Panc1 (cell line): ENCODE measurements around the gene CRHBP. TPM values are rescaled to one million over a fixed set of nuclear protein-coding genes. Genes with fewer than 3 reads are reported as not detected.

Experiments used
- ATAC-seq: fragments of 200-7000 bp; cut with Tn5 transposase; 2 replicates; pipeline ENCODE4 v1.9.1; 2020; ENCODE audit warnings: mild to moderate bottlenecking, moderate library complexity
- BruUV-seq: library from RNA; stranded (reverse); fragments of 400-500 nt; replicated peaks from 2 replicates; lab custom pipeline; 2021; lab: Mats Ljungman, UMichigan
- CTCF ChIA-PET: fragments of 300-600 bp; sonication (Branson Sonifier 250); formaldehyde crosslinking; loops from one replicate; lab custom pipeline; 2022; ENCODE audit warnings: antibody characterized with exemption; lab: Charles Lee
- POLR2A ChIA-PET: fragments of 300-600 bp; sonication (Branson Sonifier 250); formaldehyde crosslinking; loops from one replicate; lab custom pipeline; 2022; ENCODE audit warnings: antibody characterized with exemption; lab: Charles Lee
- DNase-seq: peaks from one replicate; pipeline ENCODE4 v3.0.0-alpha.2; 2010; ENCODE audit warnings: low read depth, low spot score
- H3K27ac ChIP-seq: 2 replicates; pipeline ENCODE4 v1.5.1; 2011; ENCODE audit warnings: mild to moderate bottlenecking, low read length, inconsistent platforms
- H3K27me3 ChIP-seq: fragments of 200-500 bp; sonication (Bioruptor generic); 2 replicates; pipeline ENCODE4 v1.6.0; 2014; ENCODE audit warnings: low read length, inconsistent platforms; ENCODE audit not compliant: control insufficient read depth, insufficient read depth
- H3K36me3 ChIP-seq: fragments of 200-500 bp; sonication (Bioruptor generic); 2 replicates; pipeline ENCODE4 v1.5.1; 2014; ENCODE audit warnings: inconsistent platforms, mild to moderate bottlenecking, low read length, moderate library complexity; ENCODE audit not compliant: control insufficient read depth, insufficient read depth
- H3K4me1 ChIP-seq: 2 replicates; pipeline ENCODE4 v1.5.1; 2011; ENCODE audit warnings: inconsistent platforms, mild to moderate bottlenecking, low read length, moderate library complexity; ENCODE audit not compliant: control insufficient read depth, insufficient read depth
- H3K4me3 ChIP-seq, 2 experiments: 2 replicates each; pipeline ENCODE4 v1.5.1; 2011 to 2012; ENCODE audit warnings: low read depth in 2 of 2, low read length in 2 of 2, mild to moderate bottlenecking in 2 of 2, inconsistent platforms in 1 of 2, moderate library complexity in 1 of 2
- H3K9me3 ChIP-seq: fragments of 200-500 bp; sonication (Bioruptor generic); 2 replicates; pipeline ENCODE4 v1.5.1; 2014; ENCODE audit warnings: low read depth, mild to moderate bottlenecking, inconsistent platforms, low read length, moderate library complexity; ENCODE audit not compliant: control insufficient read depth, insufficient read depth
- POLR2AphosphoS5 ChIP-seq: IDR thresholded peaks from 2 replicates; pipeline ENCODE4 v1.6.1; 2012; ENCODE audit warnings: mild to moderate bottlenecking, low read depth, low read length, moderate library complexity
- REST ChIP-seq, 2 experiments: IDR thresholded peaks; 2 replicates each; pipeline ENCODE4 v1.6.1; 2011 to 2012; ENCODE audit warnings: low read depth in 2 of 2, control low read depth in 1 of 2, low read length in 1 of 2, mild to moderate bottlenecking in 1 of 2, moderate library complexity in 1 of 2; ENCODE audit not compliant: insufficient read depth in 1 of 2
- SIN3A ChIP-seq: IDR thresholded peaks from 2 replicates; pipeline ENCODE4 v1.6.1; 2012; ENCODE audit warnings: low read depth, mild to moderate bottlenecking, low read length, moderate library complexity, borderline replicate concordance; ENCODE audit not compliant: insufficient read depth
- TCF7L2 ChIP-seq: IDR thresholded peaks from 2 replicates; pipeline ENCODE4 v1.6.1; 2011; ENCODE audit warnings: mild to moderate bottlenecking, low read depth, low read length, inconsistent platforms
- in situ Hi-C: cut with HindIII; loops from 2 replicates; pipeline ENCODE4 v1.10.0; 2016; ENCODE audit warnings: low sequenced_read_pairs, low pct_unique_long_range_greater_than_20kb
- intact Hi-C: fragments of 100-400 bp; cut with micrococcal nuclease; formaldehyde crosslinking; loops from one replicate; pipeline ENCODE4 v1.10.0; 2022; ENCODE audit not compliant: unreplicated experiment
- total RNA-seq: library from RNA; stranded (reverse); gene quantifications from one replicate; pipeline ENCODE4 v1.2.1, GENCODE V29; 2021; ENCODE audit not compliant: unreplicated experiment
- TF ChIP-seq, protein P1 (sequence below): fragments of 450-650 bp; IDR thresholded peaks from 2 replicates; pipeline ENCODE4 v1.5.1; 2017; ENCODE audit warnings: mild to moderate bottlenecking

The CRHBP gene
- total RNA-seq, 1 experiment from 2014 or later = 0.10 TPM

DNA sequence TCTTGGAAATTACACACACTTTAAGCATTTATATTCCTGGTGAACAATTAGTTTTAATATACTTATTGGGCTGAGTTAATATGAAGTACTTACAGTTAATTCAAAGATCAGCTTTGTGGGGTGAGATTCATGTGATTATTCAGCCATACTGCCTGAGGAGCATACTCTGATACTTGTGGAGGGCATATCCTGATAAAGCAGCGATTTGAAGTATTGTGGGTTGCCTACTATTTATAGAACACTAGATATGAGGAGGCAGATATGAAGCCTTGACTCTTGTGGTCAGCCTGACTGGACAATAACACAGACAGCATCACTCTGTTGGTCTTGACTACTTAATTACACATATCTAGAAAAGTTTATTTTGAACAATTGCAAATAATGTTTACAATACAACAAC is 50.4 kb downstream of the CRHBP start:
- no peak for ATAC-seq

DNA sequence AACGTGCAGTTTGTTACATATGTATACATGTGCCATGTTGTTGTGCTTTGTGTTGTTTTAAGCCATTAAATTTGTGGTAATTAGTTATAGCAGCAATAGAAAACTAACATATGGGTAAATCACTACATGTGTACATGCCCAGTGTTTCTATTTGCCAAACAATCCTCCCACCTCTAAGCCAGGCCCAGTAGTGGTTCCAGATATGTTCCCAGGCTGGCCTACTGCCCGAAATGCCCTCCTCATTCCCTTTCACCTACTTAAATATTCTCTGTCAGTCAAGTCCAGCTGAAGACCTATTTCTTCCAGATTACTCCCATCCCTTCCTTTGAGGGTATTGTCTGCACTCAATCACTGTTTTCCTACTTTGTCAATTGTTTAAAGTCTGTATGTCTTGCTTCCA is 53.3 kb downstream of the CRHBP start:
- no peak for TF ChIP-seq SIN3A
- TF ChIP-seq TCF7L2 = no peak
- no peaks in the 10 kb centered on the region for H3K36me3 ChIP-seq
- DNase-seq (no peak), ATAC-seq (no peak)
- CTCF ChIA-PET = no interaction called here
- POLR2A ChIA-PET = no interaction called here
- H3K4me3 ChIP-seq = no peak overlapping the region
- BruUV-seq = no TSS peak
- peaks cover 2% of the 10 kb centered on the region; the same call in 1 of the 2 replicates for H3K27me3 ChIP-seq
- no peak overlapping the region for H3K27ac ChIP-seq
- intact Hi-C loops = no loop called here
- H3K9me3 ChIP-seq = no peaks in the 10 kb centered on the region
- H3K4me1 ChIP-seq = no peaks in the 10 kb centered on the region
- in situ Hi-C loops = no loop called here

More for the DNA sequence above, 50.4 kb downstream of the CRHBP start:
- Histone ChIP-seq H3K36me3 (no peaks in the 10 kb centered on the region), H3K27me3 (peaks cover 2% of the 10 kb centered on the region; the same call in 1 of the 2 replicates), H3K9me3 (no peaks in the 10 kb centered on the region), H3K4me3 (no peak overlapping the region), H3K27ac (no peak overlapping the region), H3K4me1 (no peaks in the 10 kb centered on the region)
- ChIA-PET CTCF (no interaction called here), POLR2A (no interaction called here)
- TF ChIP-seq REST (IDR thresholded peaks at IDR 0.05; ENCODE audit: insufficient read depth in 1 of 2, low read depth in 2 of 2, low read length in 1 of 2) (no peak), SIN3A (no peak), TCF7L2 (no peak), POLR2AphosphoS5 (no peak)
- TF ChIP-seq, protein P1, sequence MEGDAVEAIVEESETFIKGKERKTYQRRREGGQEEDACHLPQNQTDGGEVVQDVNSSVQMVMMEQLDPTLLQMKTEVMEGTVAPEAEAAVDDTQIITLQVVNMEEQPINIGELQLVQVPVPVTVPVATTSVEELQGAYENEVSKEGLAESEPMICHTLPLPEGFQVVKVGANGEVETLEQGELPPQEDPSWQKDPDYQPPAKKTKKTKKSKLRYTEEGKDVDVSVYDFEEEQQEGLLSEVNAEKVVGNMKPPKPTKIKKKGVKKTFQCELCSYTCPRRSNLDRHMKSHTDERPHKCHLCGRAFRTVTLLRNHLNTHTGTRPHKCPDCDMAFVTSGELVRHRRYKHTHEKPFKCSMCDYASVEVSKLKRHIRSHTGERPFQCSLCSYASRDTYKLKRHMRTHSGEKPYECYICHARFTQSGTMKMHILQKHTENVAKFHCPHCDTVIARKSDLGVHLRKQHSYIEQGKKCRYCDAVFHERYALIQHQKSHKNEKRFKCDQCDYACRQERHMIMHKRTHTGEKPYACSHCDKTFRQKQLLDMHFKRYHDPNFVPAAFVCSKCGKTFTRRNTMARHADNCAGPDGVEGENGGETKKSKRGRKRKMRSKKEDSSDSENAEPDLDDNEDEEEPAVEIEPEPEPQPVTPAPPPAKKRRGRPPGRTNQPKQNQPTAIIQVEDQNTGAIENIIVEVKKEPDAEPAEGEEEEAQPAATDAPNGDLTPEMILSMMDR = no peak
- no TSS peak for BruUV-seq
- no peak for DNase-seq
- in situ Hi-C loops = no loop called here
- intact Hi-C loops = no loop called here

DNA sequence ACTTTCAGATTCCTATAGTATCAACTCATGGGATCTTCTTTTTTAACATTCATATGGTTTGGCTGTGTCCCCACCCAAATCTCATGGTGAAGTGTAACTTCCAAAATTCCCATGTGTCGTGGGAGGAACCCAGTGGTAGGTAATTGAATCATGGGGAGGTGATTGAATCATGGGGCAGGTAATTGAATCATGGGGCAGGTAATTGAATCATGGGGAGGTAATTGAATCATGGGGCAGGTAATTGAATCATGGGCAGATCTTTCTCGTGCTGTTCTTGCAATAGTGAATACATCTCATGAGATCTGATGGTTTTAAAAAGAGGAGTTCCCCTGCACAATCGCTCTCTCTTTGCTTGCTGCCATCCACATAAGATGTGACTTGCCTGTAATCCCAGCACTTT is 55.6 kb downstream of the CRHBP start:
- no peak for TF ChIP-seq POLR2AphosphoS5
- TF ChIP-seq SIN3A = no peak
- TF ChIP-seq TCF7L2 = no peak
- TF ChIP-seq, protein P1 = no peak
- TF ChIP-seq REST (IDR thresholded peaks at IDR 0.05; ENCODE audit: insufficient read depth in 1 of 2, low read depth in 2 of 2, low read length in 1 of 2) = no peak
- POLR2A ChIA-PET = interaction anchor here (0.6 kb wide), 1 partner anchor 303 kb away, joined by 8 read pairs; no protein-coding TSS in a partner anchor
- Histone ChIP-seq H3K4me3 (no peak overlapping the region), H3K4me1 (no peaks in the 10 kb centered on the region), H3K27me3 (no peaks in the 10 kb centered on the region; the same call in 1 of the 2 replicates), H3K36me3 (no peaks in the 10 kb centered on the region), H3K9me3 (no peaks in the 10 kb centered on the region), H3K27ac (no peak overlapping the region)
- BruUV-seq = no TSS peak
- CTCF ChIA-PET = no interaction called here
- intact Hi-C loops = no loop called here
- in situ Hi-C loops = no loop called here
- DNase-seq (no peak), ATAC-seq (no peak)
